Measurements from ENCODE around the gene RIMS3.
"Not testable (repeated sequence)": the region's sequence is repeated elsewhere in the genome, so short reads cannot be mapped to it uniquely, and the experiment has no call there.

RIMS3 gene

DNA sequence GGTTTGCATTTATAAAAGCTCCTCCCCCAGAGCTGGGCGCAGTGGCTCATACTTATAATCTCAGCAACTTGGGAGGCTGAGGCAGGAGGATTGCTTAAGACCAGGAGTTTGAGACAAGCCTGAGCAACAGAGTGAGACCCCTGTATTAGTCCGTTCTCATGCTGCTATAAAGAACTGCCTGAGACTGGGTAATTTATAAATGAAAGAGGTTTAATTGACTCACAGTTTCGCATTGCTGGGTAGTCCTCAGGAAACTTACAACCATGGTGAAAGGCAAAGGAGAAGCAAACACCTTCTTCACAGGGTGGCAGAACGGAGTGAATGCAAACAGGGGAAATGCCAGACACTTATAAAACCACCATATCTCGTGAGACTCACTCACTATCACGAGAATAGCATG is 81.5 kb downstream of the RIMS3 start:
- DNase-seq (ENCODE audit: low read depth, low spot score), result no peak
- H3K27me3 ChIP-seq (ENCODE audit: insufficient read depth, insufficient read length), result no peaks in the 10 kb centered on the region
- H3K36me3 ChIP-seq (ENCODE audit: insufficient read depth, insufficient read length, low read length), result no peaks in the 10 kb centered on the region
- no peak overlapping the region for H3K9ac ChIP-seq (ENCODE audit: insufficient read length, low read depth)
- no peaks in the 10 kb centered on the region for H3K4me1 ChIP-seq (ENCODE audit: insufficient read depth, insufficient read length)
- H3K9me3 ChIP-seq (ENCODE audit: insufficient read depth, low read length), result no peaks in the 10 kb centered on the region
- TF ChIP-seq SUZ12 (IDR thresholded peaks at IDR 0.05; ENCODE audit: extremely low read depth, insufficient read depth, insufficient read length), result no peak
- no peak for TF ChIP-seq YY1 (IDR thresholded peaks at IDR 0.05; ENCODE audit: insufficient read depth, insufficient read length)
- no peak for TF ChIP-seq ZNF274 (IDR thresholded peaks at IDR 0.05; ENCODE audit: low read depth, low read length)
- H3K4me3 ChIP-seq (ENCODE audit: insufficient read length, low read depth), result no peak overlapping the region

DNA sequence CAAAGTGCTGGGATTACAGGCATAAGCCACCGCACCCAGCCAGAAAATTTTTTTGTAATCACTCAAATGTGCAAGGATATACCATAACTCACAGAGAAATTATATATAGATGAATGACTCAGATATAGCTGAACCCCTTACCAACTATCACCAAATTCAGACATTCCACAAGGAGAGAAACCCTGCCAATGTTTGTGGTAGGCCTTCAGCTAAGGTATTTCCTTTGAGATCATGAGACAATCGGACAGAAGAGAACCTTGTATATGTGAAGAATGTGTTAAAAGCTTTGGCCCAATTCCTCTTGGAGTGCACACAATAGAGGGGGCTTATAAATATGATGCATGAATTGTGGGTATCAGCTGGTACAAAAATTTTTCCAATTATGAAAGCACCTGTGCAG is 83.4 kb downstream of the RIMS3 start:
- Histone ChIP-seq H3K9me3 (ENCODE audit: insufficient read depth, low read length) (0 out of 2 replicates have a peak, but pooled peaks cover under 1% of the 10 kb centered on the region), H3K4me3 (ENCODE audit: insufficient read length, low read depth) (no peak overlapping the region), H3K4me1 (ENCODE audit: insufficient read depth, insufficient read length) (no peaks in the 10 kb centered on the region), H3K9ac (ENCODE audit: insufficient read length, low read depth) (no peak overlapping the region), H3K27me3 (ENCODE audit: insufficient read depth, insufficient read length) (no peaks in the 10 kb centered on the region), H3K36me3 (ENCODE audit: insufficient read depth, insufficient read length, low read length) (no peaks in the 10 kb centered on the region)
- DNase-seq (ENCODE audit: low read depth, low spot score), result no peak
- TF ChIP-seq SUZ12 (IDR thresholded peaks at IDR 0.05; ENCODE audit: extremely low read depth, insufficient read depth, insufficient read length) (no peak), YY1 (IDR thresholded peaks at IDR 0.05; ENCODE audit: insufficient read depth, insufficient read length) (no peak), ZNF274 (IDR thresholded peaks at IDR 0.05; ENCODE audit: low read depth, low read length) (no peak)

DNA sequence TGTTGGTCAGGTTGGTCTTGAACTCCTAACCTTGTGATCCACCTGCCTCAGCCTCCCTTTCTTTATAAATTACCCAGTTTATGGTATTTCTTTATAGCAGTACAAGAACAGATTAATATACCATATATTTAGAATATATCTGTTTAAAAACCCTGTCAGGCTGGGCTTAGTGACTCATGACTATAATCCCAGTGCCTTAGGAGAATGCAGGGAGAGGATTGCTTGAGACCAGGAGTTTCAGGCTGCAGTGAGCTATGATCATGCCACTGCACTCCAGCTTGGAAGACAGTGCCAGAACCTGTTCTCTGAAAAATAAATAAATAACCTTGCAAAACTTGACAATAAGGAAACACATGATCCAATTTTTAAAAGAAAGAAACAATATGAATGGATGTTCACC is 90.1 kb downstream of the RIMS3 start:
- no peak for DNase-seq (ENCODE audit: low read depth, low spot score)
- Histone ChIP-seq H3K36me3 (ENCODE audit: insufficient read depth, insufficient read length, low read length) (no peaks in the 10 kb centered on the region), H3K9me3 (ENCODE audit: insufficient read depth, low read length) (0 out of 2 replicates have a peak, but pooled peaks cover 3% of the 10 kb centered on the region), H3K9ac (ENCODE audit: insufficient read length, low read depth) (no peak overlapping the region), H3K4me3 (ENCODE audit: insufficient read length, low read depth) (no peak overlapping the region), H3K27me3 (ENCODE audit: insufficient read depth, insufficient read length) (no peaks in the 10 kb centered on the region), H3K4me1 (ENCODE audit: insufficient read depth, insufficient read length) (no peaks in the 10 kb centered on the region)
- no peak for TF ChIP-seq SUZ12 (IDR thresholded peaks at IDR 0.05; ENCODE audit: extremely low read depth, insufficient read depth, insufficient read length)
- no peak for TF ChIP-seq ZNF274 (IDR thresholded peaks at IDR 0.05; ENCODE audit: low read depth, low read length)

DNA sequence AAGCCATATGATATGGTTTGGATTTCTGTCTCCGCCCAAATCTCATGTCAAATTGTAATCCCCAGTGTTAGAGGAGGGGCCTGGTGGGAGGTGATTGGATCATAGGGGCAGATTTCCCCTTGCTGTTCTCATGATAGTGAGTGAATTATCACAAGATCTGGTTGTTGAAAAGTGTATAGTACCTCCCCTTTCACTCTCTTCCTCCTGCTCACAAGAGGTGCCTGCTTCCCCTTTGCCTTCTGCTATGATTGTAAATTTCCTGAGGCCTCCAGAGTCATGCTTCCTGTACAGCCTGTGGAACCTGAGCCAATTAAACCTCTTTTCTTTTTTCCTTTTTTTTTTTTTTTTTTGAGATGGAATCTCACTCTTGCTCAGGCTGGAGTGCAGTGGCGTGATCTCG is 90.7 kb downstream of the RIMS3 start:
- not testable (repeated sequence) for H3K36me3 ChIP-seq (ENCODE audit: insufficient read depth, insufficient read length, low read length); H3K9me3 ChIP-seq (ENCODE audit: insufficient read depth, low read length); H3K4me1 ChIP-seq (ENCODE audit: insufficient read depth, insufficient read length); H3K4me3 ChIP-seq (ENCODE audit: insufficient read length, low read depth); H3K9ac ChIP-seq (ENCODE audit: insufficient read length, low read depth); DNase-seq (ENCODE audit: low read depth, low spot score); H3K27me3 ChIP-seq (ENCODE audit: insufficient read depth, insufficient read length)
